ENCODE results near the gene PDGFRB. TPM values are rescaled to one million over a fixed set of nuclear protein-coding genes. Genes with fewer than 3 reads are reported as not detected.

Gene PDGFRB
- total and polyA plus RNA-seq, 9 of the 15 experiments (the other 6 are each of a cell fraction or from before 2014, with no cell fraction given), result 0.01 to 1.5 (median 0.09) TPM; not detected in 3

GRCh38 chr5:150156540-150156939, 895 bp upstream of the PDGFRB start (continued):
- TF ChIP-seq ZHX1 (conservative IDR thresholded peaks at IDR 0.05; ENCODE audit: low read length) (no peak), NONO (IDR thresholded peaks at IDR 0.05; ENCODE audit: low read depth in 2 of 2, low read length in 1 of 2) (no peak), HOXB6 (CRISPR knock-in tag; IDR thresholded peaks at IDR 0.05; ENCODE audit: borderline replicate concordance) (no peak), E2F1 (CRISPR knock-in tag; IDR thresholded peaks at IDR 0.05) (no peak), RBM14 (IDR thresholded peaks at IDR 0.05; ENCODE audit: borderline replicate concordance, insufficient read depth, low read depth, low read length) (no peak)
- TF ChIP-seq, protein P1, sequence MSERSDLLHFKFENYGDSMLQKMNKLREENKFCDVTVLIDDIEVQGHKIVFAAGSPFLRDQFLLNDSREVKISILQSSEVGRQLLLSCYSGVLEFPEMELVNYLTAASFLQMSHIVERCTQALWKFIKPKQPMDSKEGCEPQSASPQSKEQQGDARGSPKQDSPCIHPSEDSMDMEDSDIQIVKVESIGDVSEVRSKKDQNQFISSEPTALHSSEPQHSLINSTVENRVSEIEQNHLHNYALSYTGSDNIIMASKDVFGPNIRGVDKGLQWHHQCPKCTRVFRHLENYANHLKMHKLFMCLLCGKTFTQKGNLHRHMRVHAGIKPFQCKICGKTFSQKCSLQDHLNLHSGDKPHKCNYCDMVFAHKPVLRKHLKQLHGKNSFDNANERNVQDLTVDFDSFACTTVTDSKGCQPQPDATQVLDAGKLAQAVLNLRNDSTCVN (CRISPR knock-in tag; IDR thresholded peaks at IDR 0.05), result no peak
